Endothelial cell of umbilical vein (primary cell): ENCODE results near the gene GPR139. TPM values are rescaled to one million over a fixed set of nuclear protein-coding genes. Genes with fewer than 3 reads are reported as not detected.

Source experiments
- Bru-seq: library from RNA; stranded (reverse); fragments of 400-500 nt; gene quantifications from one replicate; lab custom pipeline; 2021; lab: Mats Ljungman, UMichigan
- BruChase-seq, 2 experiments: library from RNA; stranded (reverse); fragments of 400-500 nt; gene quantifications; one replicate each; lab custom pipeline; 2021; lab: Mats Ljungman, UMichigan
- BruUV-seq: library from RNA; stranded (reverse); fragments of 400-500 nt; replicated peaks from 2 replicates; lab custom pipeline; 2021; lab: Mats Ljungman, UMichigan
- CTCF ChIA-PET: fragments of 300-600, 350-600 bp; sonication (Branson Sonifier 250); formaldehyde crosslinking; loops from one replicate; lab custom pipeline; 2021; ENCODE audit warnings: antibody characterized with exemption, inconsistent platforms; lab: Charles Lee
- POLR2A ChIA-PET: fragments of 300-600, 350-600 bp; sonication (Branson Sonifier 250); formaldehyde crosslinking; loops from one replicate; lab custom pipeline; 2021; ENCODE audit warnings: antibody characterized with exemption, inconsistent platforms; lab: Charles Lee
- DNase-seq: peaks from one replicate; pipeline ENCODE4 v3.0.0-alpha.2; 2011; ENCODE audit warnings: low read depth, low spot score
- FAIRE-seq: peaks from 2 replicates; lab custom pipeline; 2011; peaks lifted over from hg19 to GRCh38; lab: Jason Lieb, UNC
- H2AFZ ChIP-seq: 2 replicates; pipeline ENCODE4 v1.6.0; 2012; ENCODE audit warnings: low read depth, low read length, control low read depth, inconsistent platforms
- H3K27ac ChIP-seq: 2 replicates; pipeline ENCODE4 v1.5.1; 2011; ENCODE audit warnings: low read depth, mild to moderate bottlenecking, control low read depth, low read length, moderate library complexity; ENCODE audit not compliant: insufficient read depth
- H3K27me3 ChIP-seq, 2 experiments: 2 replicates each; pipeline versions ENCODE4 v1.6.0 to v1.6.1; 2011; ENCODE audit warnings: low read length in 2 of 2, mixed read lengths in 1 of 2; ENCODE audit not compliant: control insufficient read depth in 2 of 2, insufficient read depth in 2 of 2
- H3K36me3 ChIP-seq, 2 experiments: 2 replicates in 1 of 2; 3 replicates in 1 of 2; pipeline ENCODE4 v1.5.1; 2011; ENCODE audit warnings: low read length in 2 of 2, mild to moderate bottlenecking in 1 of 2, moderate library complexity in 1 of 2; ENCODE audit not compliant: control insufficient read depth in 2 of 2, insufficient read depth in 2 of 2; ENCODE audit errors: extremely low read depth in 1 of 2
- H3K4me1 ChIP-seq: 3 replicates; pipeline ENCODE4 v1.5.1; 2011; ENCODE audit warnings: mild to moderate bottlenecking, low read length; ENCODE audit not compliant: control insufficient read depth, insufficient read depth; ENCODE audit errors: extremely low read depth
- H3K4me2 ChIP-seq: 2 replicates; pipeline ENCODE4 v1.6.1; 2011; ENCODE audit warnings: low read length, control low read depth, mixed read lengths; ENCODE audit not compliant: insufficient read depth
- H3K4me3 ChIP-seq, 3 experiments: fragments of 200-600 bp in 1 of 3; sonication (generic), shearing (Covaris generic) in 1 of 3; replicated peaks in 1 of 3; 2 replicates each; pipeline ENCODE4 v1.5.1; 2011 to 2016; ENCODE audit warnings: control low read depth in 3 of 3, low read length in 3 of 3, mild to moderate bottlenecking in 2 of 3, inconsistent platforms in 1 of 3, low read depth in 1 of 3, moderate library complexity in 1 of 3; ENCODE audit not compliant: insufficient read depth in 1 of 3
- H3K79me2 ChIP-seq: 2 replicates; pipeline ENCODE4 v1.6.0; 2012; ENCODE audit warnings: low read length, inconsistent platforms; ENCODE audit not compliant: control insufficient read depth, insufficient read depth
- H3K9ac ChIP-seq: replicated peaks from 2 replicates; pipeline ENCODE3; 2011; ENCODE audit warnings: low read length, control low read depth; ENCODE audit not compliant: insufficient read depth; ENCODE audit errors: extremely low read depth
- H3K9me1 ChIP-seq: replicated peaks from 3 replicates; pipeline ENCODE4 v1.6.0; 2011; ENCODE audit warnings: mild to moderate bottlenecking, low read length; ENCODE audit not compliant: control insufficient read depth, insufficient read depth; ENCODE audit errors: extremely low read depth
- H3K9me3 ChIP-seq: replicated peaks from 2 replicates; pipeline ENCODE4 v1.5.1; 2012; ENCODE audit warnings: low read length, inconsistent platforms; ENCODE audit not compliant: control insufficient read depth, insufficient read depth
- H4K20me1 ChIP-seq: replicated peaks from 2 replicates; pipeline ENCODE3; 2011; ENCODE audit warnings: mild to moderate bottlenecking, low read length; ENCODE audit not compliant: control insufficient read depth, insufficient read depth; ENCODE audit errors: extremely low read depth
- EZH2 ChIP-seq: IDR thresholded peaks from 2 replicates; pipeline ENCODE4 v1.6.1; 2012; ENCODE audit warnings: borderline replicate concordance, low read depth, mild to moderate bottlenecking, moderate library complexity, low read length, inconsistent platforms; ENCODE audit not compliant: severe bottlenecking
- FOS ChIP-seq: IDR thresholded peaks from 2 replicates; pipeline ENCODE4 v1.6.1; 2011; ENCODE audit warnings: mild to moderate bottlenecking, low read length, moderate library complexity, borderline replicate concordance; ENCODE audit not compliant: insufficient read depth
- GATA2 ChIP-seq: IDR thresholded peaks from 2 replicates; pipeline ENCODE4 v1.7.0; 2011; ENCODE audit warnings: low read depth, mild to moderate bottlenecking, moderate library complexity, mixed read lengths, low read length; ENCODE audit not compliant: insufficient read length, insufficient read depth
- JUN ChIP-seq: IDR thresholded peaks from 2 replicates; pipeline ENCODE4 v1.6.1; 2011; ENCODE audit warnings: borderline replicate concordance, low read depth; ENCODE audit not compliant: insufficient read length, insufficient read depth
- MYC ChIP-seq: IDR thresholded peaks from one replicate; pipeline ENCODE4 v1.6.1; 2011; ENCODE audit warnings: mild to moderate bottlenecking, low read depth, low read length
- POLR2A ChIP-seq: IDR thresholded peaks from 2 replicates; pipeline ENCODE4 v1.6.1; 2012; ENCODE audit warnings: low read depth, mild to moderate bottlenecking, control low read depth, low read length
- POLR2AphosphoS5 ChIP-seq: IDR thresholded peaks from 2 replicates; pipeline ENCODE4 v1.6.1; 2012; ENCODE audit warnings: low read depth, mild to moderate bottlenecking, control low read depth, low read length, moderate library complexity; ENCODE audit not compliant: insufficient read depth
- dilution Hi-C: fragments of 300-500 bp; cut with MboI; formaldehyde crosslinking; loops from one replicate; pipeline ENCODE4 v1.15.0; 2019; ENCODE audit warnings: low sequenced_read_pairs; ENCODE audit not compliant: extremely low pct_ligation_motif_present
- intact Hi-C: fragments of 100-400 bp; cut with micrococcal nuclease; formaldehyde crosslinking; loops from one replicate; pipeline ENCODE4 v1.10.0; 2022
- long read RNA-seq: library from polyadenylated mRNA; stranded (forward); transcript quantifications from one replicate; pipeline ENCODE4 v2.0.0, GENCODE V29; 2021
- polyA minus RNA-seq, 3 experiments: library from RNA; depleted of rRNA, polyadenylated mRNA; stranded (reverse); fragments of >200 nt; gene quantifications; 1 replicate in 1 of 3; 2 replicates in 2 of 3; pipeline ENCODE4 v1.2.3, GENCODE V29; 2011
- polyA plus RNA-seq, 4 experiments: library from polyadenylated mRNA; depleted of rRNA in 3 of 4; stranded (reverse) in 3 of 4; unstranded in 1 of 4; fragments of >200 nt; gene quantifications; 2 replicates each; pipeline versions ENCODE4 v1.2.1 to v1.2.3, GENCODE V29; 2011 to 2012; ENCODE audit warnings: missing spikeins in 1 of 4
- total RNA-seq: library from RNA; stranded (reverse); gene quantifications from 2 replicates; pipeline ENCODE4 v1.2.3, GENCODE V29; 2021
- TF ChIP-seq, protein P1 (sequence below): IDR thresholded peaks from 2 replicates; pipeline ENCODE4 v1.6.1; 2011; ENCODE audit not compliant: insufficient read depth, insufficient read length
- TF ChIP-seq, protein P2 (sequence below), 2 donors: IDR thresholded peaks; 1 replicate in 1 of 2; 2 replicates in 1 of 2; pipeline ENCODE4 v1.5.1; 2011; ENCODE audit warnings: low read length in 2 of 2, mild to moderate bottlenecking in 2 of 2, moderate library complexity in 2 of 2, control low read depth in 1 of 2, inconsistent platforms in 1 of 2, low read depth in 1 of 2; ENCODE audit not compliant: insufficient read depth in 1 of 2; ENCODE audit errors: extremely low read depth in 1 of 2

Gene GPR139
- not detected in 2 replicates for total RNA-seq
- polyA plus RNA-seq, result not detected in 2 replicates
- polyA plus RNA-seq (2011; cell fraction: cytosol; rRNA removed), result not detected in 2 replicates
- not detected in 2 replicates for polyA plus RNA-seq (2011; cell fraction: nucleus; rRNA removed)
- polyA plus RNA-seq (2012), result not detected in 2 replicates
- polyA minus RNA-seq, result not detected in 2 replicates
- polyA minus RNA-seq (2011; cell fraction: cytosol; rRNA and poly(A)+ RNA removed), result not detected
- polyA minus RNA-seq (2011; cell fraction: nucleus; rRNA and poly(A)+ RNA removed), result not detected in 2 replicates
- Bru-seq, nascent RNA, result not detected
- BruChase-seq, experiment 1, labeled RNA remaining after a 6-hour chase, result not detected
- BruChase-seq, experiment 2, labeled RNA remaining after a 2-hour chase, result not detected
- long read RNA-seq, result 0 reads

DNA sequence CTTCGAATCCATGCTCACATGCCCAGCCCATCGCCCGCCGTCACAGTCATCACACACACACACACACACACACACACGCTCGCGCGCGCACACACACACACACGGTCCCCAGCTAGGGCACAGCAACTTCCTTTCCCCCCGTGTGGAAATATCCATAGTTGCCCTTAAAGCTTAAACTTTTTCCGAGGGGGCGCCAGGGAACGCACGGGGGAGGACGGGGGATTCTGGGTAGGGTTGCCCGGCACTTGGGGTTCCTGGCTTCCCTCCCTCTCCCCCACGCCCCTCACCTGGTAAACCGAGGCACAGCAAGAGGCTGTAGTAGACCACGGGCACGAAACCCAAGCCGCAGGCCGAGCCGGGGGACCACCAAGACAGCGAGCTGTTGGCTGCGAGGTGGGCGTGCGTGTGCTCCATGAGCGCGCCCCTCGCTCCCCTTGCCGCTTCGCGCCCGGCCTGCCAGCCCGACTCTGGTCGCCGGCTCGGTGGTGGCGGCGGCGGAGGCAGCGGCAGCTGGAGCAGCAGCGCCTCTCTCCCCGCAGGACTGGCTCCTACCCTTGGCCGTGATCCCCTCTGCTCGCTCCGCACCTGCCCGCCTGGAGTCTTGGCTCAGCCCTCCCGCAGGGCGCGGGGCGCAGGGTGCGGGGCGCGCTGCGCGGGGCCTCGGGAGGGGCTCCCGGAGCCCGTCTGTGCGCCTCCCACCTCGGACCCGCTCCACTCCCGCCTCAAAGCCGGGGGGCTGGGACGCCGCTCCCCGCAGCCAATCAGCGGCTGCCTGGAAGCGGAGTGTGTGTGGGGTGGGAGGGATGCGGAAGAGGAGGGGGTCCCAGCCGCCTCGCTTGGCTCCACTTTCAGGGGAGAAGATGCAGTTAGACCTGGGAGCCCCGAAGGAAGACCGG, at the start of gene GPR139:
TSS of gene GPR139 (minus strand) at position 688 of the 896 bp plus-strand sequence. CDS start at position 414, 274 bp downstream.
- DNase-seq (no peak), FAIRE-seq (no peak)
- H3K9ac ChIP-seq, result no peak within 1 kb of the TSS
- dilution Hi-C loops (no loop called here), intact Hi-C loops (no loop called here)
- POLR2A ChIA-PET, result no interaction called here
- no peaks in the 10 kb centered on the region for H3K9me3 ChIP-seq
- H3K4me3 ChIP-seq, result no peak within 1 kb of the TSS
- TF ChIP-seq MYC (no peak), EZH2 (no peak), POLR2AphosphoS5 (no peak), GATA2 (no peak), FOS (no peak), JUN (no peak), POLR2A (no peak)
- TF ChIP-seq, protein P1, sequence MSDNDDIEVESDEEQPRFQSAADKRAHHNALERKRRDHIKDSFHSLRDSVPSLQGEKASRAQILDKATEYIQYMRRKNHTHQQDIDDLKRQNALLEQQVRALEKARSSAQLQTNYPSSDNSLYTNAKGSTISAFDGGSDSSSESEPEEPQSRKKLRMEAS, result no peak
- TF ChIP-seq, protein P2, sequence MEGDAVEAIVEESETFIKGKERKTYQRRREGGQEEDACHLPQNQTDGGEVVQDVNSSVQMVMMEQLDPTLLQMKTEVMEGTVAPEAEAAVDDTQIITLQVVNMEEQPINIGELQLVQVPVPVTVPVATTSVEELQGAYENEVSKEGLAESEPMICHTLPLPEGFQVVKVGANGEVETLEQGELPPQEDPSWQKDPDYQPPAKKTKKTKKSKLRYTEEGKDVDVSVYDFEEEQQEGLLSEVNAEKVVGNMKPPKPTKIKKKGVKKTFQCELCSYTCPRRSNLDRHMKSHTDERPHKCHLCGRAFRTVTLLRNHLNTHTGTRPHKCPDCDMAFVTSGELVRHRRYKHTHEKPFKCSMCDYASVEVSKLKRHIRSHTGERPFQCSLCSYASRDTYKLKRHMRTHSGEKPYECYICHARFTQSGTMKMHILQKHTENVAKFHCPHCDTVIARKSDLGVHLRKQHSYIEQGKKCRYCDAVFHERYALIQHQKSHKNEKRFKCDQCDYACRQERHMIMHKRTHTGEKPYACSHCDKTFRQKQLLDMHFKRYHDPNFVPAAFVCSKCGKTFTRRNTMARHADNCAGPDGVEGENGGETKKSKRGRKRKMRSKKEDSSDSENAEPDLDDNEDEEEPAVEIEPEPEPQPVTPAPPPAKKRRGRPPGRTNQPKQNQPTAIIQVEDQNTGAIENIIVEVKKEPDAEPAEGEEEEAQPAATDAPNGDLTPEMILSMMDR (IDR thresholded peaks at IDR 0.05; ENCODE audit: extremely low read depth in 1 of 2, insufficient read depth in 1 of 2, low read depth in 1 of 2, low read length in 2 of 2), result no peak
- H3K4me1 ChIP-seq, result no peaks in the 10 kb centered on the region
- H3K27me3 ChIP-seq, result peaks cover 0 to 5% of the 10 kb centered on the region in 2 experiments
- CTCF ChIA-PET, result no interaction called here
- no peaks in the 10 kb centered on the region for H3K36me3 ChIP-seq
- H3K79me2 ChIP-seq, result no peaks in the 10 kb centered on the region
- H3K27ac ChIP-seq, result no peak within 1 kb of the TSS
- BruUV-seq, result no TSS peak
- no peak within 1 kb of the TSS for H2AFZ ChIP-seq
- no peaks in the 10 kb centered on the region for H3K9me1 ChIP-seq
- H3K4me2 ChIP-seq, result no peak within 1 kb of the TSS
- H4K20me1 ChIP-seq, result no peaks in the 10 kb centered on the region
